Astrocyte of the hippocampus (primary cell): Measurements from ENCODE around the gene HELZ2.
A peak's percentile ranks its signal among the peaks of the same experiment; 100 is the strongest.

Experiments
- DNase-seq: peaks from one replicate; pipeline ENCODE4 v3.0.0; 2011; ENCODE audit warnings: low read depth, low spot score

Gene HELZ2

GRCh38 chr20:63540417-63541186 lies 33.4 kb downstream of the HELZ2 start:
- DNase-seq, result peak; percentile 34

GRCh38 chr20:63539441-63540370 lies 34.3 kb downstream of the HELZ2 start:
- DNase-seq, result no peak

GRCh38 chr20:63539092-63539430 lies 35.0 kb downstream of the HELZ2 start:
- DNase-seq, result no peak

GRCh38 chr20:63538204-63539091 lies 35.6 kb downstream of the HELZ2 start:
- no peak for DNase-seq

GRCh38 chr20:63537525-63538203 lies 36.4 kb downstream of the HELZ2 start:
- peak; percentile 92 for DNase-seq

- no peak for DNase-seq
Observed at GRCh38 chr20:63536997-63537524, 37.0 kb downstream of the HELZ2 start, which contains the start of gene PTK6. Gene PTK6, minus strand, starts transcription at chr20:63537376. Its CDS starts 62 bp downstream, at chr20:63537314.

- no peak for DNase-seq
Observed at GRCh38 chr20:63536241-63536977, 37.6 kb downstream of the HELZ2 start.

- DNase-seq, result no peak
Observed at GRCh38 chr20:63534831-63535651, 39.0 kb downstream of the HELZ2 start.

GRCh38 chr20:63534427-63534830 lies 39.6 kb downstream of the HELZ2 start:
- no peak for DNase-seq

- no peak for DNase-seq
Observed at GRCh38 chr20:63533871-63534393, 40.1 kb downstream of the HELZ2 start.

GRCh38 chr20:63533388-63533787 lies 40.7 kb downstream of the HELZ2 start:
- DNase-seq, result no peak

GRCh38 chr20:63532449-63532971 lies 41.5 kb downstream of the HELZ2 start:
- no peak for DNase-seq

- DNase-seq, result no peak
Observed at GRCh38 chr20:63531686-63532448, 42.2 kb downstream of the HELZ2 start.

GRCh38 chr20:63530788-63531160 lies 43.3 kb downstream of the HELZ2 start:
- DNase-seq, result no peak

- DNase-seq, result no peak
Observed at GRCh38 chr20:63529861-63530787, 43.9 kb downstream of the HELZ2 start.

GRCh38 chr20:63529180-63529860 lies 44.7 kb downstream of the HELZ2 start:
- DNase-seq, result no peak
